Gastroesophageal sphincter (tissue), 4 donors: ENCODE measurements around the gene MVB12B. TPM values are rescaled to one million over a fixed set of nuclear protein-coding genes. Genes with fewer than 3 reads are reported as not detected.

Experiments
- ATAC-seq: fragments of 150-250 bp; one replicate; pipeline ENCODE4 v1.9.1; 2016; ENCODE audit warnings: mild to moderate bottlenecking, moderate library complexity
- H3K27ac ChIP-seq, 4 donors: fragments of 200-600 bp; sonication (generic) in 3 of 4; 1 replicate in 3 of 4; 2 replicates in 1 of 4; pipeline ENCODE4 v1.5.1; 2016 to 2019
- H3K27me3 ChIP-seq: fragments of 200-600 bp; sonication (generic); one replicate; pipeline ENCODE4 v1.5.1; 2019
- H3K36me3 ChIP-seq, 2 donors: fragments of 200-600 bp; sonication (generic); one replicate each; pipeline ENCODE4 v1.5.1; 2019; ENCODE audit warnings: control low read depth in 1 of 2
- H3K4me1 ChIP-seq, 3 donors: fragments of 200-600 bp; sonication (generic); 1 replicate in 2 of 3; 2 replicates in 1 of 3; pipeline ENCODE4 v1.5.1; 2016 to 2019; ENCODE audit warnings: control low read depth in 2 of 3
- H3K4me3 ChIP-seq, 2 donors: fragments of 200-600 bp; sonication (generic); one replicate each; pipeline ENCODE4 v1.5.1; 2019; ENCODE audit warnings: mild to moderate bottlenecking in 1 of 2, moderate library complexity in 1 of 2
- H3K9me3 ChIP-seq, 3 donors: fragments of 200-600 bp; sonication (generic); one replicate each; pipeline ENCODE4 v1.5.1; 2017 to 2019; ENCODE audit warnings: control low read depth in 2 of 3
- EP300 ChIP-seq: sonication (generic); formaldehyde crosslinking; IDR thresholded peaks from one replicate; pipeline ENCODE4 v1.6.1; 2017; ENCODE audit warnings: antibody characterized with exemption, mild to moderate bottlenecking
- POLR2A ChIP-seq, 2 donors: fragments of 450-650 bp; IDR thresholded peaks; one replicate each; pipeline ENCODE4 v1.6.1; 2017; ENCODE audit warnings: antibody characterized with exemption in 2 of 2, mild to moderate bottlenecking in 2 of 2, moderate library complexity in 1 of 2
- POLR2AphosphoS5 ChIP-seq: sonication (generic); formaldehyde crosslinking; IDR thresholded peaks from one replicate; pipeline ENCODE4 v1.6.1; 2017; ENCODE audit warnings: antibody characterized with exemption
- WGBS, 2 donors: methylation state at CpG; one replicate each; pipeline ENCODE4 v1.1.5; 2018; ENCODE audit warnings: low coverage in 1 of 2; 5-methylcytosine and 5-hydroxymethylcytosine counted together
- total RNA-seq, 4 donors: library from RNA; depleted of rRNA; stranded (reverse); fragments of >200 nt; gene quantifications; one replicate each; pipeline ENCODE4 v1.1.0, GENCODE V29; 2016
- TF ChIP-seq, protein P1 (sequence below), 4 experiments: fragments of 200-600 bp in 2 of 4; fragments of 450-650 bp in 2 of 4; sonication (generic) in 1 of 4; IDR thresholded peaks; one replicate each; pipeline ENCODE4 v1.5.1; 2017 to 2019; ENCODE audit warnings: antibody characterized with exemption in 4 of 4, mild to moderate bottlenecking in 2 of 4, moderate library complexity in 2 of 4

Gene MVB12B
- total RNA-seq, 4 donors from 2014 or later, result 12.0 to 25.2 (median 15.9) TPM

- H3K9me3 ChIP-seq, result no peaks in the 10 kb centered on the region
- no peak for TF ChIP-seq EP300
- TF ChIP-seq, protein P1, sequence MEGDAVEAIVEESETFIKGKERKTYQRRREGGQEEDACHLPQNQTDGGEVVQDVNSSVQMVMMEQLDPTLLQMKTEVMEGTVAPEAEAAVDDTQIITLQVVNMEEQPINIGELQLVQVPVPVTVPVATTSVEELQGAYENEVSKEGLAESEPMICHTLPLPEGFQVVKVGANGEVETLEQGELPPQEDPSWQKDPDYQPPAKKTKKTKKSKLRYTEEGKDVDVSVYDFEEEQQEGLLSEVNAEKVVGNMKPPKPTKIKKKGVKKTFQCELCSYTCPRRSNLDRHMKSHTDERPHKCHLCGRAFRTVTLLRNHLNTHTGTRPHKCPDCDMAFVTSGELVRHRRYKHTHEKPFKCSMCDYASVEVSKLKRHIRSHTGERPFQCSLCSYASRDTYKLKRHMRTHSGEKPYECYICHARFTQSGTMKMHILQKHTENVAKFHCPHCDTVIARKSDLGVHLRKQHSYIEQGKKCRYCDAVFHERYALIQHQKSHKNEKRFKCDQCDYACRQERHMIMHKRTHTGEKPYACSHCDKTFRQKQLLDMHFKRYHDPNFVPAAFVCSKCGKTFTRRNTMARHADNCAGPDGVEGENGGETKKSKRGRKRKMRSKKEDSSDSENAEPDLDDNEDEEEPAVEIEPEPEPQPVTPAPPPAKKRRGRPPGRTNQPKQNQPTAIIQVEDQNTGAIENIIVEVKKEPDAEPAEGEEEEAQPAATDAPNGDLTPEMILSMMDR (IDR thresholded peaks at IDR 0.05), result no peak
- TF ChIP-seq POLR2A (IDR thresholded peaks at IDR 0.05), result no peak
- no peak for TF ChIP-seq POLR2AphosphoS5
- H3K4me1 ChIP-seq, result peaks cover 0 to 64% (median 4%) of the 10 kb centered on the region in 3 donors
- peak; percentile 35 for ATAC-seq
- H3K27me3 ChIP-seq, result no peaks in the 10 kb centered on the region
- no peak overlapping the region for H3K4me3 ChIP-seq
- WGBS, 2 donors, result 72 to 75% methylated on average over 9 to 16 of the region's 18 CpGs
- peaks cover 0 to 15% of the 10 kb centered on the region in 2 donors for H3K36me3 ChIP-seq
- peak overlapping the region in 2 of 4 donors; percentile 34 to 42 for H3K27ac ChIP-seq
Observed at GRCh38 chr9:126376311-126377175, 49.9 kb downstream of the MVB12B start.

DNA sequence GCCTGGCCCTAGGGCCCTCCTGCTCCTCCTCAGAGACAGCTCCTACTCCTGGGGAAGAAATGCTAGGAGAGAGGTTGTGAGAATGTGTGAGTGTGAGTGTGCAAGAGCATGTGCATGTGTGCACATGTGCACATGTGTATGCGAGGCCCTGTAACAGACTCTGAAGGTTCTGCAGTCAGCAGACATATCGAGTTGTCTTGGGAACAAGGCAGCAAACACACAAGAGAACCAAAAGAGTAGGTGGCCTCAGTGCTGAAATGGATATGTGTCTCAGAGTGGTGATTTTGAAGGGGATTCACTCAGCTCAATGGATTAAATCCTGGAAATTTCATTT lies 50.5 kb downstream of the MVB12B start:
- H3K4me3 ChIP-seq, result no peak overlapping the region
- peak overlapping the region in 1 of 4 donors; percentile 14 for H3K27ac ChIP-seq

DNA sequence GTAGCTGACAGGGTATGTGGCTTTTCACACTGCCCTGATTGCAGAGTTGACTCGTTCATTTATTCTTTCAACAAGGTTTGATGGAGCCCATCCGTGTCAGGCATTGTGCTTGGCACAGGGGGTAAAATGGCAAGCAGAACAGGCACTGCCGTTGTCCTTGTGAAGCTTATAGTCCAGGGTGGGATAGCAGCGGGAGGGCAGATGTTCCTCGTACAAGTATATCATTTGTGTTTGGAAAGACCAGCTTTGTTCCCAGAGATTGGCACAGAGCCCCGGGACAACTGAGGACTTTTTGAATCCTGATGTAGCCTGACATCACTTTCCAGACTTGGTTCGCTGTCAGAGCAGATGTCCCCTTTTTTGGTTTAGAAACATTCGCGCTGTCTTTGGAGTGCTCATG lies 50.9 kb downstream of the MVB12B start:
- H3K27ac ChIP-seq, result peak overlapping the region in 1 of 4 donors; percentile 14
- 80 to 93% methylated on average over 6 to 9 of the region's 9 CpGs for WGBS, 2 donors
- TF ChIP-seq EP300 (no peak), POLR2A (IDR thresholded peaks at IDR 0.05) (no peak), POLR2AphosphoS5 (no peak)
- TF ChIP-seq, protein P1 (IDR thresholded peaks at IDR 0.05), result no peak
- no peak for ATAC-seq
- no peak overlapping the region for H3K4me3 ChIP-seq
- H3K27me3 ChIP-seq, result no peaks in the 10 kb centered on the region
- H3K4me1 ChIP-seq, result peaks cover 0 to 55% (median 4%) of the 10 kb centered on the region in 3 donors
- peaks cover 0 to 20% of the 10 kb centered on the region in 2 donors for H3K36me3 ChIP-seq
- H3K9me3 ChIP-seq, result no peaks in the 10 kb centered on the region

More for the DNA sequence above, 50.5 kb downstream of the MVB12B start:
- no peak for TF ChIP-seq POLR2A (IDR thresholded peaks at IDR 0.05)
- Histone ChIP-seq H3K27me3 (no peaks in the 10 kb centered on the region), H3K4me1 (peaks cover 0 to 59% (median 4%) of the 10 kb centered on the region in 3 donors), H3K36me3 (peaks cover 0 to 17% of the 10 kb centered on the region in 2 donors), H3K9me3 (no peaks in the 10 kb centered on the region)
- WGBS, 2 donors, result 92 to 100% methylated on average over 2 of the region's 2 CpGs
- no peak for ATAC-seq

GRCh38 chr9:126378761-126379160 lies 52.1 kb downstream of the MVB12B start:
- H3K4me1 ChIP-seq, result peaks cover 0 to 50% (median 4%) of the 10 kb centered on the region in 3 donors
- peaks cover 0 to 29% of the 10 kb centered on the region in 2 donors for H3K36me3 ChIP-seq
- no peak overlapping the region for H3K4me3 ChIP-seq
- no peaks in the 10 kb centered on the region for H3K27me3 ChIP-seq
- TF ChIP-seq, protein P1 (IDR thresholded peaks at IDR 0.05), result no peak
- TF ChIP-seq POLR2AphosphoS5 (no peak), EP300 (no peak), POLR2A (IDR thresholded peaks at IDR 0.05) (no peak)
- H3K27ac ChIP-seq, result no peak overlapping the region
- WGBS, 2 donors, result 70 to 85% methylated on average over 5 to 6 of the region's 7 CpGs
- no peaks in the 10 kb centered on the region for H3K9me3 ChIP-seq
- ATAC-seq, result no peak

GRCh38 chr9:126379661-126380360 lies 53.2 kb downstream of the MVB12B start:
- Histone ChIP-seq H3K4me1 (peaks cover 0 to 41% (median 4%) of the 10 kb centered on the region in 3 donors), H3K36me3 (peaks cover 0 to 39% of the 10 kb centered on the region in 2 donors), H3K27ac (no peak overlapping the region), H3K9me3 (no peaks in the 10 kb centered on the region), H3K4me3 (no peak overlapping the region), H3K27me3 (no peaks in the 10 kb centered on the region)
- TF ChIP-seq POLR2A (IDR thresholded peaks at IDR 0.05), result no peak
- WGBS, 2 donors, result 80 to 82% methylated on average over 2 to 3 of the region's 9 CpGs
- no peak for ATAC-seq
